NCI-H524 (cell line): ENCODE data around the gene RBBP8NL.
A peak's percentile ranks its signal among the peaks of the same experiment; 100 is the strongest.

Experiments
- DNase-seq, 2 experiments: peaks; one replicate each; lab custom pipeline; 2025; lab: John Stamatoyannopoulos, UW

RBBP8NL gene

GRCh38 chr20:62392621-62393334 lies 34.6 kb downstream of the RBBP8NL start:
- no peak for DNase-seq

- DNase-seq = no peak
Observed at GRCh38 chr20:62392077-62392418, 35.3 kb downstream of the RBBP8NL start.

GRCh38 chr20:62391165-62392076 lies 35.9 kb downstream of the RBBP8NL start:
- DNase-seq = no peak

- no peak for DNase-seq
Observed at GRCh38 chr20:62390317-62391164, 36.8 kb downstream of the RBBP8NL start.

- DNase-seq = no peak
Observed at GRCh38 chr20:62389601-62390087, 37.7 kb downstream of the RBBP8NL start.

GRCh38 chr20:62388839-62389600 lies 38.3 kb downstream of the RBBP8NL start:
- DNase-seq = no peak

- no peak for DNase-seq
Observed at GRCh38 chr20:62387933-62388635, 39.3 kb downstream of the RBBP8NL start.

GRCh38 chr20:62387219-62387913 lies 40.0 kb downstream of the RBBP8NL start:
- DNase-seq = no peak

GRCh38 chr20:62386383-62387218 lies 40.7 kb downstream of the RBBP8NL start, which contains the start of gene RPS21:
TSS of gene RPS21 (plus strand) at chr20:62387103. CDS start at chr20:62387339, 236 bp downstream.
- peak; percentile 65 to 89 for DNase-seq

GRCh38 chr20:62382306-62383198 lies 44.8 kb downstream of the RBBP8NL start:
- peak; percentile 60 to 81 for DNase-seq

GRCh38 chr20:62381842-62382241 lies 45.5 kb downstream of the RBBP8NL start:
- DNase-seq = no peak

- no peak for DNase-seq
Observed at GRCh38 chr20:62381202-62381797, 46.0 kb downstream of the RBBP8NL start.

- no peak for DNase-seq
Observed at GRCh38 chr20:62378215-62378614, 49.1 kb downstream of the RBBP8NL start.

- DNase-seq = no peak
Observed at GRCh38 chr20:62377615-62378178, 49.6 kb downstream of the RBBP8NL start.

- DNase-seq = no peak
Observed at GRCh38 chr20:62377064-62377461, 50.3 kb downstream of the RBBP8NL start.

- no peak for DNase-seq
Observed at GRCh38 chr20:62376112-62377063, 51.0 kb downstream of the RBBP8NL start.
